CD4-positive, alpha-beta T cell (primary cell): ENCODE measurements around the gene TNIK. TPM values are rescaled to one million over a fixed set of nuclear protein-coding genes. Genes with fewer than 3 reads are reported as not detected.

Source experiments
- ATAC-seq: fragments of 200-7000 bp; cut with Tn5 transposase; one replicate; pipeline ENCODE4 v1.10.0; 2022; ENCODE audit warnings: mild to moderate bottlenecking; ENCODE audit not compliant: poor library complexity
- CTCF ChIA-PET: fragments of 350-600 bp; sonication (Branson Sonifier 250); formaldehyde crosslinking; loops from one replicate; lab custom pipeline; 2021; ENCODE audit warnings: antibody characterized with exemption, inconsistent platforms; lab: Charles Lee
- POLR2A ChIA-PET: fragments of 350-600 bp; sonication (Branson Sonifier 250); formaldehyde crosslinking; loops from one replicate; lab custom pipeline; 2021; ENCODE audit warnings: antibody characterized with exemption, inconsistent platforms; lab: Charles Lee
- DNase-seq, 14 experiments: peaks; one replicate each; pipeline ENCODE4 v3.0.0-alpha.2; 2013 to 2020; ENCODE audit warnings: mixed read lengths in 2 of 14
- H3K27ac ChIP-seq, 2 donors: one replicate each; pipeline versions ENCODE4 v1.5.1 to v1.7.0; 2013; ENCODE audit warnings: low read length in 2 of 2, low read depth in 1 of 2, mild to moderate bottlenecking in 1 of 2
- H3K27me3 ChIP-seq, 2 experiments: 1 replicate in 1 of 2; 2 replicates in 1 of 2; pipeline versions ENCODE4 v1.6.1 to v1.7.0; 2013; ENCODE audit warnings: low read length in 2 of 2, control low read depth in 1 of 2, mild to moderate bottlenecking in 1 of 2, moderate library complexity in 1 of 2; ENCODE audit not compliant: insufficient read depth in 2 of 2, control insufficient read depth in 1 of 2
- H3K36me3 ChIP-seq: one replicate; pipeline ENCODE4 v1.6.1; 2013; ENCODE audit warnings: low read length, control low read depth; ENCODE audit not compliant: insufficient read depth
- H3K4me1 ChIP-seq: one replicate; pipeline ENCODE4 v1.6.1; 2013; ENCODE audit warnings: low read length, control low read depth; ENCODE audit not compliant: insufficient read depth
- H3K4me3 ChIP-seq: one replicate; pipeline ENCODE4 v1.5.1; 2013; ENCODE audit warnings: mild to moderate bottlenecking, low read length, moderate library complexity
- H3K9me3 ChIP-seq, 2 experiments: 1 replicate in 1 of 2; 2 replicates in 1 of 2; pipeline versions ENCODE4 v1.6.1 to v1.7.0; 2013; ENCODE audit warnings: low read length in 2 of 2, mild to moderate bottlenecking in 2 of 2, control low read depth in 1 of 2, moderate library complexity in 1 of 2; ENCODE audit not compliant: control insufficient read depth in 1 of 2, insufficient read depth in 1 of 2
- H3K27ac Mint-ChIP-seq: one replicate; pipeline ENCODE4 v1.8.0; 2020; ENCODE audit warnings: mixed read lengths
- H3K27me3 Mint-ChIP-seq: one replicate; pipeline ENCODE4 v1.8.0; 2021; ENCODE audit warnings: mixed read lengths
- H3K36me3 Mint-ChIP-seq: one replicate; pipeline ENCODE4 v1.8.0; 2021; ENCODE audit warnings: low read depth, mixed read lengths
- H3K4me1 Mint-ChIP-seq: one replicate; pipeline ENCODE4 v1.8.0; 2021; ENCODE audit warnings: low read depth, mixed read lengths
- H3K4me3 Mint-ChIP-seq: one replicate; pipeline ENCODE4 v1.8.0; 2020; ENCODE audit warnings: mild to moderate bottlenecking, mixed read lengths
- H3K9me3 Mint-ChIP-seq: one replicate; pipeline ENCODE4 v1.8.0; 2020; ENCODE audit warnings: mixed read lengths
- CTCF ChIP-seq: fragments of 200-600 bp; IDR thresholded peaks from one replicate; pipeline ENCODE4 v1.8.0; 2022; ENCODE audit warnings: antibody characterized with exemption, mild to moderate bottlenecking
- intact Hi-C, 2 experiments: fragments of 100-400 bp; cut with DNase I in 1 of 2; cut with micrococcal nuclease in 1 of 2; formaldehyde crosslinking; loops; one replicate each; pipeline versions ENCODE4 v1.15.1 to v1.9.0; 2023 to 2025; cut with DNase I, micrococcal nuclease
- total RNA-seq, 174 experiments: library from RNA in 2 of 174; stranded (reverse) in 2 of 174; gene quantifications; one replicate each; pipeline ENCODE4 v1.2.3 and lab custom pipeline; 2021 to 2026

TNIK gene
- total RNA-seq, 2 experiments from 2014 or later, result 71.0 to 78.3 TPM

GRCh38 chr3:171286580-171287249 lies 173.5 kb downstream of the TNIK start:
- TF ChIP-seq CTCF, result no peak
- no peak overlapping the region for H3K4me3 ChIP-seq
- no peak overlapping the region for H3K27ac ChIP-seq
- H3K36me3 ChIP-seq, result no peaks in the 10 kb centered on the region
- H3K4me1 ChIP-seq, result peaks cover 12% of the 10 kb centered on the region
- Mint-ChIP-seq H3K36me3 (peaks cover 8% of the 10 kb centered on the region), H3K4me1 (peaks cover 62% of the 10 kb centered on the region), H3K4me3 (no peak overlapping the region), H3K27me3 (no peaks in the 10 kb centered on the region), H3K9me3 (no peaks in the 10 kb centered on the region), H3K27ac (peak overlapping the region; percentile 16)
- H3K9me3 ChIP-seq, result peaks cover 0 to 3% of the 10 kb centered on the region in 2 experiments
- ChIA-PET POLR2A (interaction anchor here (1.1 kb wide), 2 partner anchors 15 to 32 kb away, joined by 3 read pairs; no protein-coding TSS in a partner anchor), CTCF (no interaction called here)
- no peaks in the 10 kb centered on the region for H3K27me3 ChIP-seq
- peak in 3 of 14 experiments; percentile 38 to 44 (median 38) for DNase-seq
- peak; percentile 34 for ATAC-seq
- intact Hi-C loops, result no loop called here

GRCh38 chr3:171285287-171285686 lies 174.9 kb downstream of the TNIK start:
- Mint-ChIP-seq H3K36me3 (peaks cover 8% of the 10 kb centered on the region), H3K4me3 (no peak overlapping the region), H3K27me3 (no peaks in the 10 kb centered on the region), H3K9me3 (no peaks in the 10 kb centered on the region), H3K4me1 (peaks cover 61% of the 10 kb centered on the region), H3K27ac (peak overlapping the region; percentile 7)
- POLR2A ChIA-PET, result no interaction called here
- ATAC-seq (no peak), DNase-seq (no peak)
- intact Hi-C loops, result no loop called here
- H3K9me3 ChIP-seq, result peaks cover 0 to 3% of the 10 kb centered on the region in 2 experiments
- H3K36me3 ChIP-seq, result no peaks in the 10 kb centered on the region
- CTCF ChIA-PET, result no interaction called here
- no peak for TF ChIP-seq CTCF
- no peak overlapping the region for H3K27ac ChIP-seq
- peaks cover 12% of the 10 kb centered on the region for H3K4me1 ChIP-seq
- H3K4me3 ChIP-seq, result no peak overlapping the region
- H3K27me3 ChIP-seq, result no peaks in the 10 kb centered on the region

- peak overlapping the region; percentile 36 for H3K4me3 Mint-ChIP-seq
- intact Hi-C loops, result no loop called here
- H3K9me3 Mint-ChIP-seq, result no peaks in the 10 kb centered on the region
Observed at GRCh38 chr3:171284308-171285075, 175.7 kb downstream of the TNIK start.

More at GRCh38 chr3:171284308-171285075, 175.7 kb downstream of the TNIK start:
- TF ChIP-seq CTCF, result no peak
- H3K4me1 Mint-ChIP-seq, result peaks cover 65% of the 10 kb centered on the region
- Histone ChIP-seq H3K4me1 (peaks cover 12% of the 10 kb centered on the region), H3K36me3 (no peaks in the 10 kb centered on the region), H3K9me3 (peaks cover 0 to under 1% of the 10 kb centered on the region in 2 experiments), H3K27ac (no peak overlapping the region), H3K27me3 (no peaks in the 10 kb centered on the region), H3K4me3 (no peak overlapping the region)
- DNase-seq (no peak), ATAC-seq (peak; percentile 49)
- no peaks in the 10 kb centered on the region for H3K27me3 Mint-ChIP-seq
- H3K27ac Mint-ChIP-seq, result peak overlapping the region; percentile 7
- POLR2A ChIA-PET, result no interaction called here
- CTCF ChIA-PET, result no interaction called here
- peaks cover 8% of the 10 kb centered on the region for H3K36me3 Mint-ChIP-seq
